HepG2 (cell line): Measurements from ENCODE around the gene DMKN. TPM values are rescaled to one million over a fixed set of nuclear protein-coding genes. Genes with fewer than 3 reads are reported as not detected.

Source experiments
- ARID2 ChIP-seq: sonication (generic); formaldehyde crosslinking; IDR thresholded peaks from 2 replicates; pipeline ENCODE4 v1.8.1; 2022; ENCODE audit warnings: mild to moderate bottlenecking, missing genetic modification reagents, borderline replicate concordance
- CAMTA2 ChIP-seq: sonication (generic); formaldehyde crosslinking; IDR thresholded peaks from 2 replicates; pipeline ENCODE4 v1.4.0; 2020; ENCODE audit warnings: mild to moderate bottlenecking, missing genetic modification reagents, borderline replicate concordance
- DMAP1 ChIP-seq: IDR thresholded peaks from 2 replicates; pipeline ENCODE4 v1.6.1; 2016
- ELF3 ChIP-seq: IDR thresholded peaks from 2 replicates; pipeline ENCODE4 v1.6.1; 2016; ENCODE audit warnings: missing genetic modification reagents, missing compliant biosample characterization
- KAT7 ChIP-seq: IDR thresholded peaks from 2 replicates; pipeline ENCODE4 v1.6.1; 2018; ENCODE audit warnings: borderline replicate concordance, missing compliant biosample characterization
- MLX ChIP-seq: IDR thresholded peaks from 2 replicates; pipeline ENCODE4 v1.6.1; 2016
- NFE2L2 ChIP-seq: fragments of 150-350 bp; IDR thresholded peaks from 2 replicates; pipeline ENCODE4 v1.6.1; 2014; ENCODE audit warnings: low read length
- NFIC ChIP-seq: IDR thresholded peaks from 2 replicates; pipeline ENCODE4 v1.6.1; 2012; ENCODE audit warnings: mild to moderate bottlenecking, low read length, inconsistent platforms
- NR3C1 ChIP-seq: sonication (generic); formaldehyde crosslinking; IDR thresholded peaks from 2 replicates; pipeline ENCODE4 v1.4.0; 2020; ENCODE audit warnings: missing genetic modification reagents
- PCBP2 ChIP-seq: fragments of 200-400 bp; formaldehyde crosslinking; optimal IDR thresholded peaks from 2 replicates; pipeline ENCODE3; 2018; ENCODE audit warnings: low read length, low read depth; ENCODE audit not compliant: poor library complexity, severe bottlenecking
- SATB2 ChIP-seq: sonication (generic); formaldehyde crosslinking; IDR thresholded peaks from 2 replicates; pipeline ENCODE4 v1.5.0; 2020; ENCODE audit warnings: missing genetic modification reagents
- SIX1 ChIP-seq: sonication (generic); formaldehyde crosslinking; IDR thresholded peaks from 2 replicates; pipeline ENCODE4 v1.4.0; 2020; ENCODE audit warnings: missing genetic modification reagents, borderline replicate concordance
- SP4 ChIP-seq: sonication (generic); formaldehyde crosslinking; IDR thresholded peaks from 2 replicates; pipeline ENCODE4 v1.8.1; 2023; ENCODE audit warnings: mild to moderate bottlenecking, missing genetic modification reagents
- TCF12 ChIP-seq, 2 experiments: fragments of 450-650 bp in 1 of 2; sonication (generic) in 1 of 2; formaldehyde crosslinking in 1 of 2; IDR thresholded peaks; 2 replicates each; pipeline versions ENCODE4 v1.6.1 to v1.8.0; 2017 to 2022; ENCODE audit warnings: antibody characterized with exemption in 1 of 2, mild to moderate bottlenecking in 1 of 2, missing genetic modification reagents in 1 of 2, moderate library complexity in 1 of 2
- TFE3 ChIP-seq: IDR thresholded peaks from 2 replicates; pipeline ENCODE4 v1.6.1; 2016
- ZNF468 ChIP-seq: sonication (generic); formaldehyde crosslinking; IDR thresholded peaks from 2 replicates; pipeline ENCODE4 v1.8.0; 2022; ENCODE audit warnings: mild to moderate bottlenecking, moderate library complexity, missing genetic modification reagents
- ZNF747 ChIP-seq: sonication (generic); formaldehyde crosslinking; IDR thresholded peaks from 2 replicates; pipeline ENCODE4 v1.8.1; 2023; ENCODE audit warnings: missing genetic modification reagents, mild to moderate bottlenecking, borderline replicate concordance
- ZNF776 ChIP-seq: sonication (generic); formaldehyde crosslinking; IDR thresholded peaks from 2 replicates; pipeline ENCODE4 v1.4.0; 2020; ENCODE audit warnings: mild to moderate bottlenecking, missing genetic modification reagents
- ZSCAN22 ChIP-seq: sonication (generic); formaldehyde crosslinking; IDR thresholded peaks from 2 replicates; pipeline ENCODE4 v1.4.0; 2020; ENCODE audit warnings: mild to moderate bottlenecking, missing genetic modification reagents
- ZSCAN30 ChIP-seq: sonication (generic); formaldehyde crosslinking; IDR thresholded peaks from 2 replicates; pipeline ENCODE4 v1.5.0; 2020; ENCODE audit warnings: mild to moderate bottlenecking, missing genetic modification reagents
- polyA plus RNA-seq, 8 experiments: library from polyadenylated mRNA; depleted of rRNA in 3 of 8; stranded (reverse) in 7 of 8; unstranded in 1 of 8; fragments of >200 nt; fragmentation: Illumina TruSeq in 4 of 8; extraction: Trizol in 4 of 8; gene quantifications; 2 replicates each; pipeline versions ENCODE4 v1.2.1 to v1.2.3, GENCODE V29; 2011 to 2016; ENCODE audit warnings: low read depth in 4 of 8, missing spikeins in 1 of 8, mixed read lengths in 1 of 8; ENCODE audit not compliant: insufficient read depth in 1 of 8
- total RNA-seq, 5 experiments: library from RNA; depleted of rRNA; stranded (reverse); fragments of >200 nt; fragmentation: Illumina TruSeq; extraction: Trizol; gene quantifications; 2 replicates each; pipeline ENCODE4 v1.2.3, GENCODE V29; 2016; ENCODE audit warnings: low read depth in 1 of 5
- TF ChIP-seq, protein P1 (sequence below): sonication (generic); formaldehyde crosslinking; IDR thresholded peaks from 2 replicates; pipeline ENCODE4 v1.4.0; 2020; ENCODE audit warnings: missing genetic modification reagents
- TF ChIP-seq, protein P2 (sequence below): sonication (generic); formaldehyde crosslinking; IDR thresholded peaks from 2 replicates; pipeline ENCODE4 v1.4.0; 2020; ENCODE audit warnings: missing genetic modification reagents, low read depth, mild to moderate bottlenecking, borderline replicate concordance

DMKN gene
- total and polyA plus RNA-seq, 2 of the 13 experiments (the other 11 are each of a cell fraction or from before 2014, with no cell fraction given): 50.8 to 57.1 TPM

- no peak for TF ChIP-seq ZNF747 (CRISPR knock-in tag)
- no peak for TF ChIP-seq ZNF776 (CRISPR knock-in tag)
- TF ChIP-seq, protein P1, sequence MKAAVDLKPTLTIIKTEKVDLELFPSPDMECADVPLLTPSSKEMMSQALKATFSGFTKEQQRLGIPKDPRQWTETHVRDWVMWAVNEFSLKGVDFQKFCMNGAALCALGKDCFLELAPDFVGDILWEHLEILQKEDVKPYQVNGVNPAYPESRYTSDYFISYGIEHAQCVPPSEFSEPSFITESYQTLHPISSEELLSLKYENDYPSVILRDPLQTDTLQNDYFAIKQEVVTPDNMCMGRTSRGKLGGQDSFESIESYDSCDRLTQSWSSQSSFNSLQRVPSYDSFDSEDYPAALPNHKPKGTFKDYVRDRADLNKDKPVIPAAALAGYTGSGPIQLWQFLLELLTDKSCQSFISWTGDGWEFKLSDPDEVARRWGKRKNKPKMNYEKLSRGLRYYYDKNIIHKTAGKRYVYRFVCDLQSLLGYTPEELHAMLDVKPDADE (CRISPR knock-in tag): no peak
- no peak for TF ChIP-seq KAT7
- no peak; the same call in 1 of the 2 replicates for TF ChIP-seq MLX (CRISPR knock-in tag)
- no peak for TF ChIP-seq ZSCAN30 (CRISPR knock-in tag)
- TF ChIP-seq PCBP2: no peak
- TF ChIP-seq TCF12 (IDR thresholded peaks at IDR 0.05): no peak
- 0 out of 2 replicates have a peak, but pooled peaks have one; percentile 44 for TF ChIP-seq TCF12 (CRISPR knock-in tag; IDR thresholded peaks at IDR 0.05)
- TF ChIP-seq TFE3: peak; percentile 59; the same call in 1 of the 2 replicates
- no peak for TF ChIP-seq ZNF468 (CRISPR knock-in tag)
- no peak for TF ChIP-seq DMAP1 (CRISPR knock-in tag)
- no peak for TF ChIP-seq CAMTA2
- peak; percentile 32; the same call in 1 of the 2 replicates for TF ChIP-seq SIX1
- 0 out of 2 replicates have a peak, but pooled peaks have one; percentile 85 for TF ChIP-seq SATB2 (CRISPR knock-in tag)
- no peak for TF ChIP-seq ZSCAN22 (CRISPR knock-in tag)
- TF ChIP-seq SP4 (CRISPR knock-in tag): no peak
- no peak for TF ChIP-seq ARID2 (CRISPR knock-in tag)
- TF ChIP-seq NR3C1 (CRISPR knock-in tag): no peak
- TF ChIP-seq ELF3 (CRISPR knock-in tag): peak; percentile 97
- TF ChIP-seq NFE2L2: no peak
- peak; percentile 33 for TF ChIP-seq NFIC
- TF ChIP-seq, protein P2, sequence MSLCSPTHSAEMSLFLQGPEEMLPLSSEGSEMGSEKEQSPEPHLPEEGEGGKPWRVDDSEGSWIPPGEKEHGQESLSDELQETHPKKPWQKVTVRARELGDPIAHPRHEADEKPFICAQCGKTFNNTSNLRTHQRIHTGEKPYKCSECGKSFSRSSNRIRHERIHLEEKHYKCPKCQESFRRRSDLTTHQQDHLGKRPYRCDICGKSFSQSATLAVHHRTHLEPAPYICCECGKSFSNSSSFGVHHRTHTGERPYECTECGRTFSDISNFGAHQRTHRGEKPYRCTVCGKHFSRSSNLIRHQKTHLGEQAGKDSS (CRISPR knock-in tag): peak; percentile 51; the same call in 1 of the 2 replicates
Observed at GRCh38 chr19:35458731-35459391, 54.6 kb downstream of the DMKN start (continued).
